ENCODE measurements around the gene SLC8B1.
A peak's percentile ranks its signal among the peaks of the same experiment; 100 is the strongest.
"Not testable (repeated sequence)": the region's sequence is repeated elsewhere in the genome, so short reads cannot be mapped to it uniquely, and the experiment has no call there.

Gene SLC8B1

GRCh38 chr12:113354192-113354591 lies 19.3 kb upstream of the SLC8B1 start:
- not testable (repeated sequence) for DNase-seq

- no peak for DNase-seq
These were observed 16.2 kb upstream of the SLC8B1 start for GRCh38 chr12:113351089-113351488.

- no peak for DNase-seq
These were observed 14.1 kb upstream of the SLC8B1 start for GRCh38 chr12:113348849-113349536.

- no peak for DNase-seq
These were observed 13.0 kb upstream of the SLC8B1 start for GRCh38 chr12:113347892-113348291.

GRCh38 chr12:113347107-113347506 lies 12.2 kb upstream of the SLC8B1 start:
- DNase-seq, result no peak

GRCh38 chr12:113346353-113346752 lies 11.4 kb upstream of the SLC8B1 start:
- DNase-seq, result no peak

GRCh38 chr12:113345318-113345717 lies 10.4 kb upstream of the SLC8B1 start:
- no peak for DNase-seq

- no peak for DNase-seq
These were observed 6.6 kb upstream of the SLC8B1 start for GRCh38 chr12:113341535-113341934.

- DNase-seq, result no peak
These were observed 5.2 kb upstream of the SLC8B1 start for GRCh38 chr12:113340061-113340460.

- DNase-seq, result no peak
These were observed 4.6 kb upstream of the SLC8B1 start for GRCh38 chr12:113339540-113339939.

- DNase-seq, result no peak
These were observed 778 bp downstream of the SLC8B1 start for GRCh38 chr12:113333877-113334785.

GRCh38 chr12:113333418-113333750 lies 1.5 kb downstream of the SLC8B1 start:
- no peak for DNase-seq

- peak; percentile 16 for DNase-seq
These were observed 2.1 kb downstream of the SLC8B1 start for GRCh38 chr12:113332688-113333417.

GRCh38 chr12:113330505-113330904 lies 4.4 kb downstream of the SLC8B1 start:
- DNase-seq, result no peak

- no peak for DNase-seq
These were observed 5.0 kb downstream of the SLC8B1 start for GRCh38 chr12:113329791-113330417.

GRCh38 chr12:113329022-113329790 lies 5.7 kb downstream of the SLC8B1 start:
- no peak for DNase-seq

- DNase-seq, result no peak
These were observed 6.5 kb downstream of the SLC8B1 start for GRCh38 chr12:113328368-113328889.

GRCh38 chr12:113326775-113327395 lies 8.0 kb downstream of the SLC8B1 start:
- DNase-seq, result no peak

GRCh38 chr12:113325916-113326315 lies 9.0 kb downstream of the SLC8B1 start:
- DNase-seq, result no peak

- no peak for DNase-seq
These were observed 12.6 kb downstream of the SLC8B1 start for GRCh38 chr12:113322343-113322742.

GRCh38 chr12:113320401-113320800 lies 14.5 kb downstream of the SLC8B1 start:
- DNase-seq, result no peak

All from DMS79 treated with DMSO at 0.1 percent for 48 hours (cell line).